Astrocyte of the spinal cord (primary cell): Measurements from ENCODE around the gene RCL1.

Experiments
- DNase-seq: peaks from one replicate; pipeline ENCODE4 v3.0.0; 2011; ENCODE audit warnings: low read depth, low spot score
- H3K4me3 ChIP-seq: 2 replicates; pipeline ENCODE4 v1.5.1; 2011; ENCODE audit warnings: low read depth, mild to moderate bottlenecking, low read length, moderate library complexity
- CTCF ChIP-seq: IDR thresholded peaks from 2 replicates; pipeline ENCODE4 v1.5.1; 2012; ENCODE audit warnings: low read depth, mild to moderate bottlenecking, low read length, inconsistent platforms
- in situ Hi-C: cut with HindIII; loops from 2 replicates; pipeline ENCODE4 v1.10.0; 2017; ENCODE audit warnings: low sequenced_read_pairs

The RCL1 gene

DNA sequence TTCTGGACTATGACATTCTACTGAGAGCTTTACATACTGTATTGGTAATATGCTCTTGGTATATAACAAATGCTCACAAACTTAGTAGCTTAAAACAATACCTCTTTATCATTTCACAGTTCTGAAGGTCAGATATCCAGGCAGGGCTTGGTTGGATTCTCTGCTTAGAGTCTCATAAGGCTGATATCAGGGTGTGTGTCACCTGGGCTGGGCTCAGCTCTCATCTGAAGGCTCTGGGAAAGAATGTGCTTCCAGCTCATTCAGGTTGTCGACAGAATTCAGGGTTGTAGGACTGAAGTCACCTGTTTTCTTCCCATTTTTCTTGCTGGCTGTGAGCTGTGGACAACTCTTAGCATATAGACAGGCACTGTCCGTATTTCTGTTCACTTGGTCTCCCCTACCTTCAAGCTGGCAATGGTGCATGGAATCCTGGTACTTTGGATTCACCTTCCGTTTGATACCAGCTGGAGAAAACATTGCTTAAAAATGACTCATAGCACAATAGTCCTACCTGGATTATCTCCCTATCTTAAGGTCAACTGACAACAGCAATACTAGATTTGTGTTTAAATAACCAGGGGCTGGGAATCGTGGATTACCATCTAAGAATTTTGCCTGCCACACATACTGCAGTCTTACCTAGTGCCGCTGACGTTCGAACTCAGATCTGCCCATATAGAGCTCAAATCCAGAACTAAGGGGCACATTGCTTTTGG lies 69.2 kb downstream of the RCL1 start:
- in situ Hi-C loops: no loop called here
- TF ChIP-seq CTCF: no peak
- DNase-seq: no peak
- no peak overlapping the region for H3K4me3 ChIP-seq

GRCh38 chr9:4862506-4863250 lies 69.9 kb downstream of the RCL1 start:
- TF ChIP-seq CTCF: no peak

GRCh38 chr9:4864234-4864661 lies 71.5 kb downstream of the RCL1 start:
- in situ Hi-C loops: no loop called here
- DNase-seq: no peak
- no peak overlapping the region for H3K4me3 ChIP-seq
- no peak for TF ChIP-seq CTCF

More at GRCh38 chr9:4862506-4863250, 69.9 kb downstream of the RCL1 start:
- no peak for DNase-seq
- H3K4me3 ChIP-seq: no peak overlapping the region
- in situ Hi-C loops: no loop called here

DNA sequence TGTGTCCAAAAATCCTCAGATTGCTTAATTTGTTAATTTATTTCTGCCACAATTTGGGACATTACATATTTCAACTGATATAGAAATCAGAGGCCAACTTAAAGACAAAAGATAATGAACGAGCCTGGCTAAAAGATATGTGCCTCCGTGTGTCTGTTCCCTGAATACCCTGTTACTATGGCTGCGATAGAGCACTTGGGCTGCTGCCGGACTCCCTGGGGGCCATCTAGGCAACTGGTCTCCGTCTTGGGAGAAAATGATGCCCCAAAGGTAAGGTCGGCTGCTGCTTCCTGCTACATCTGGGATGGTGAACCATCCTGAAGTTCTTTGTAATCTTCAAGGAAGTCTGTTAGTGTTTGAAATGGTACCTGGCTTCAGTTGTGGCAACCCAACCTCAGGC lies 72.0 kb downstream of the RCL1 start:
- TF ChIP-seq CTCF: no peak
- DNase-seq: no peak
- no peak overlapping the region for H3K4me3 ChIP-seq
- in situ Hi-C loops: no loop called here

- DNase-seq: no peak
- in situ Hi-C loops: no loop called here
- no peak for TF ChIP-seq CTCF
- no peak overlapping the region for H3K4me3 ChIP-seq
These were observed 72.9 kb downstream of the RCL1 start for GRCh38 chr9:4865681-4866080.

DNA sequence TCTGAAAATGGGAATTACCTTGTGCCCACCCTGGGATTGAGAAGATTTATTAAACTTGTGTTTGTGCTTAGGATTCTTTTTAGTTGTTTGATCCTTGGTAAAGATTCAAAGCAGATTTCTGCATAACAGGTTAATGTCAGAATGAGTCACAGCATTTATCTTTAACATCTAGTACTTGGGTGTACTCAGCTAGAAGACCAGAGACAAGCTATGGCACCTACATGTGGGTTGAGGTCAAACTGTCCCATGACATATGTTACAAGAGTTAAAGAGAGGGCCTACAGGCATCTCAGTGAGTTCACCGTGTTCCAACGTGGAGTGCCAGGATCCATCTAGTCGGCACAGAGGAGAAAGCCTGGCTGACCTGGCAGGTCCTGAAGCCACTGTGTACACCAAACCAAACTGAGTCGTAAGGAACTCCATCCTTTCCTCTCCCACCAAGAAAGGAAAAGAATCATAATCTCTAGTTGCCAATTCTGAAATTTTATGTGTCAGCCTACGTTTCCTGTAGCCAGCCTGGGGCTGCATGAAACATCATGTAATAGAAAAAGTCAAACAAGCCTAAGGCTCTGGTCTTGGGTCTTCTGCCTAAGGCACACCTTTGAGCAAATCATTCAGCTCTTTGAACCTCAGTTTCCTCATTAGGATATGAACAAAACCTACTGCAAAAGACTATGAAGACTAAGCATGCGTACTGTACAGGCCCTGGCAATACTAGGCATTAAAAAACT lies 73.7 kb downstream of the RCL1 start:
- TF ChIP-seq CTCF: no peak
- no peak for DNase-seq
- H3K4me3 ChIP-seq: no peak overlapping the region
- in situ Hi-C loops: no loop called here
